B cell (primary cell): ENCODE results near the gene TIMM17A. TPM values are rescaled to one million over a fixed set of nuclear protein-coding genes. Genes with fewer than 3 reads are reported as not detected.
"Not testable (repeated sequence)": the region's sequence is repeated elsewhere in the genome, so short reads cannot be mapped to it uniquely, and the experiment has no call there.

Experiments
- ATAC-seq: fragments of 200-7000 bp; cut with Tn5 transposase; one replicate; pipeline ENCODE4 v1.10.0; 2021; ENCODE audit warnings: low read depth, mild to moderate bottlenecking, moderate number of reproducible peaks, moderate library complexity
- CTCF ChIA-PET: fragments of 350-600 bp; sonication (Branson Sonifier 250); formaldehyde crosslinking; loops from one replicate; lab custom pipeline; 2021; ENCODE audit warnings: antibody characterized with exemption, inconsistent platforms; lab: Charles Lee
- POLR2A ChIA-PET: fragments of 350-600 bp; sonication (Branson Sonifier 250); formaldehyde crosslinking; loops from one replicate; lab custom pipeline; 2021; ENCODE audit warnings: antibody characterized with exemption; lab: Charles Lee
- DNase-seq: peaks from one replicate; pipeline ENCODE4 v3.0.0; 2013
- H2AFZ ChIP-seq: 2 replicates; pipeline ENCODE4 v1.6.1; 2012; ENCODE audit warnings: mild to moderate bottlenecking, low read depth, low read length; ENCODE audit not compliant: insufficient read depth, poor library complexity, severe bottlenecking
- H3K27ac ChIP-seq, 2 donors: 1 replicate in 1 of 2; 2 replicates in 1 of 2; pipeline ENCODE4 v1.5.1; 2012 to 2013; ENCODE audit warnings: low read length in 2 of 2, mild to moderate bottlenecking in 2 of 2, moderate library complexity in 1 of 2
- H3K27me3 ChIP-seq, 4 experiments: fragments of 200-600 bp in 1 of 4; sonication (generic) in 1 of 4; replicated peaks in 1 of 4; 1 replicate in 2 of 4; 2 replicates in 2 of 4; pipeline versions ENCODE4 v1.6.1 to v1.7.0; 2013 to 2016; ENCODE audit warnings: low read length in 3 of 4, mild to moderate bottlenecking in 2 of 4, mixed read lengths in 1 of 4, moderate library complexity in 1 of 4; ENCODE audit not compliant: insufficient read depth in 4 of 4, control insufficient read depth in 3 of 4; ENCODE audit errors: control extremely low read depth in 1 of 4
- H3K36me3 ChIP-seq, 2 experiments: replicated peaks in 1 of 2; 1 replicate in 1 of 2; 2 replicates in 1 of 2; pipeline versions ENCODE4 v1.6.1 to v1.7.1; 2013; ENCODE audit warnings: low read length in 1 of 2; ENCODE audit not compliant: insufficient read depth in 2 of 2, control insufficient read depth in 1 of 2; ENCODE audit errors: control extremely low read depth in 1 of 2, extremely low read depth in 1 of 2
- H3K4me1 ChIP-seq, 2 donors: fragments of 200-600 bp in 1 of 2; sonication (generic) in 1 of 2; 1 replicate in 1 of 2; 2 replicates in 1 of 2; pipeline versions ENCODE4 v1.5.1 to v1.6.1; 2013 to 2017; ENCODE audit warnings: low read length in 2 of 2; ENCODE audit not compliant: control insufficient read depth in 2 of 2, insufficient read depth in 2 of 2
- H3K4me2 ChIP-seq: replicated peaks from 2 replicates; pipeline ENCODE3; 2012; ENCODE audit warnings: mild to moderate bottlenecking, low read depth, low read length; ENCODE audit not compliant: poor library complexity, severe bottlenecking
- H3K4me3 ChIP-seq, 5 experiments: fragments of 200-600 bp in 1 of 5; sonication (generic) in 1 of 5; 1 replicate in 3 of 5; 2 replicates in 2 of 5; pipeline versions ENCODE4 v1.5.1 to v1.7.0; 2011 to 2016; ENCODE audit warnings: low read length in 4 of 5, mild to moderate bottlenecking in 4 of 5, low read depth in 2 of 5, control low read depth in 1 of 5, moderate library complexity in 1 of 5; ENCODE audit not compliant: insufficient read depth in 1 of 5; ENCODE audit errors: control extremely low read depth in 1 of 5, extremely low read depth in 1 of 5
- H3K79me2 ChIP-seq: fragments of 200-600 bp; sonication (generic); one replicate; pipeline ENCODE4 v1.6.0; 2016; ENCODE audit warnings: low read length; ENCODE audit not compliant: control insufficient read depth, insufficient read depth
- H3K9ac ChIP-seq: fragments of 200-600 bp; sonication (generic); 2 replicates; pipeline ENCODE4 v1.6.1; 2017; ENCODE audit warnings: mild to moderate bottlenecking, low read length, moderate library complexity
- H3K9me3 ChIP-seq, 3 donors: one replicate each; pipeline versions ENCODE4 v1.6.1 to v1.7.1; 2013; ENCODE audit warnings: low read length in 2 of 3; ENCODE audit not compliant: control insufficient read depth in 2 of 3, insufficient read depth in 1 of 3; ENCODE audit errors: control extremely low read depth in 1 of 3
- H4K20me1 ChIP-seq: 2 replicates; pipeline ENCODE4 v1.6.0; 2012; ENCODE audit warnings: mild to moderate bottlenecking, low read length; ENCODE audit not compliant: insufficient read depth, control insufficient read depth, poor library complexity, severe bottlenecking
- H3K27ac Mint-ChIP-seq: one replicate; pipeline ENCODE4 v1.8.0; 2021; ENCODE audit warnings: mixed read lengths
- H3K27me3 Mint-ChIP-seq: one replicate; pipeline ENCODE4 v1.8.0; 2021; ENCODE audit warnings: mixed read lengths
- H3K4me1 Mint-ChIP-seq: one replicate; pipeline ENCODE4 v1.8.0; 2021; ENCODE audit warnings: mixed read lengths
- H3K4me3 Mint-ChIP-seq: one replicate; pipeline ENCODE4 v1.8.0; 2021; ENCODE audit warnings: mixed read lengths
- H3K9me3 Mint-ChIP-seq: one replicate; pipeline ENCODE4 v1.8.0; 2022; ENCODE audit warnings: mixed read lengths; ENCODE audit not compliant: insufficient read depth
- CTCF ChIP-seq: fragments of 200-600 bp; IDR thresholded peaks from one replicate; pipeline ENCODE4 v1.8.0; 2022; ENCODE audit warnings: antibody characterized with exemption, mild to moderate bottlenecking
- EZH2 ChIP-seq: IDR thresholded peaks from 2 replicates; pipeline ENCODE4 v1.6.1; 2012; ENCODE audit warnings: borderline replicate concordance, low read depth, mild to moderate bottlenecking, moderate library complexity, low read length; ENCODE audit not compliant: insufficient read depth, poor library complexity, severe bottlenecking
- WGBS: methylation state at CpG from one replicate; pipeline ENCODE4 v1.1.5; 2013; ENCODE audit warnings: missing lambda C conversion rate; ENCODE audit not compliant: insufficient coverage; 5-methylcytosine and 5-hydroxymethylcytosine counted together
- intact Hi-C: fragments of 100-400 bp; cut with micrococcal nuclease; formaldehyde crosslinking; loops from one replicate; pipeline ENCODE4 v1.10.0; 2022
- polyA plus RNA-seq: library from polyadenylated mRNA; depleted of rRNA; stranded (reverse); fragments of >200 nt; gene quantifications from 2 replicates; pipeline ENCODE4 v1.2.3, GENCODE V29; 2012
- small RNA-seq: library from RNA; depleted of rRNA; stranded (forward); fragments of <200 nt; gene quantifications from one replicate; pipeline ENCODE3, GENCODE V24; 2012; ENCODE audit warnings: low replicate concordance, low read depth; ENCODE audit not compliant: insufficient read length
- total RNA-seq, 2 donors: library from RNA; stranded (reverse); fragments of 120-200 nt in 1 of 2; gene quantifications; 1 replicate in 1 of 2; 2 replicates in 1 of 2; pipeline versions ENCODE4 v1.2.3 to v1.2.4, GENCODE V29; 2013 to 2022

TIMM17A gene
- total and polyA plus RNA-seq, 2 donors (not counting 1 experiment from before 2014, with no cell fraction given), result 13.7 to 31.5 TPM

GRCh38 chr1:202018468-202019234 lies 63.3 kb downstream of the TIMM17A start:
- 74% methylated on average over 15 of the region's 19 CpGs for WGBS
- Mint-ChIP-seq H3K4me1 (no peaks in the 10 kb centered on the region), H3K27ac (no peak overlapping the region), H3K9me3 (no peaks in the 10 kb centered on the region), H3K27me3 (peaks cover 22% of the 10 kb centered on the region), H3K4me3 (no peak overlapping the region)
- DNase-seq (no peak), ATAC-seq (no peak)
- Histone ChIP-seq H3K27me3 (no peaks in the 10 kb centered on the region), H3K9ac (no peak overlapping the region), H3K4me3 (no peak overlapping the region), H4K20me1 (no peaks in the 10 kb centered on the region), H3K4me2 (no peak overlapping the region), H3K4me1 (no peaks in the 10 kb centered on the region), H3K36me3 (no peaks in the 10 kb centered on the region), H3K79me2 (no peaks in the 10 kb centered on the region), H3K27ac (no peak overlapping the region), H3K9me3 (no peaks in the 10 kb centered on the region), H2AFZ (no peak overlapping the region)
- CTCF ChIA-PET, result no interaction called here
- intact Hi-C loops, result no loop called here
- POLR2A ChIA-PET, result no interaction called here
- TF ChIP-seq EZH2, result no peak
- no peak for TF ChIP-seq CTCF

DNA sequence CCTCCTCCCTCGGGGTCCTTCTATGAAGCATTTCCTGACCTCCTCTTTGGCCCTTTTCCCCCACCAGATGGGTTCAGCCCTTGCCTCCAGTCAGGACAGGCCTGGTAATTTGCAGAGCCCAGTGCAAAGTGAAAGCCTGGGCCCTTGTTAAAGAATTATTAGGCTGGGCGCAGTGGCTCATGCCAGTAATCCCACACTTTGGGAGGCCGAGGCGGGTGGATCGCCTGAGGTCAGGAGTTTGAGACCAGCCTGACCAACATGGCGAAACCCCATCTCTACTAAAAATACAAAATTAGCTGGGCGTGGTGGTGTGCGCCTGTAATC lies 63.9 kb downstream of the TIMM17A start:
- H3K9ac ChIP-seq, H3K79me2 ChIP-seq, H3K27ac Mint-ChIP-seq, H3K4me2 ChIP-seq, H3K36me3 ChIP-seq, H3K4me1 Mint-ChIP-seq, H4K20me1 ChIP-seq, H3K9me3 Mint-ChIP-seq, POLR2A ChIA-PET, CTCF ChIA-PET, DNase-seq, H3K27me3 ChIP-seq, H3K4me3 Mint-ChIP-seq, ATAC-seq, H3K9me3 ChIP-seq, H3K4me1 ChIP-seq, intact Hi-C loops, H2AFZ ChIP-seq, H3K4me3 ChIP-seq, H3K27ac ChIP-seq: not testable (repeated sequence)
- H3K27me3 Mint-ChIP-seq, result peaks cover 22% of the 10 kb centered on the region
- 60% methylated on average over 2 of the region's 8 CpGs for WGBS

Small RNA genes lying within 50 kb of the gene (small RNA-seq; reads per million reads assigned to genes)
- gene MIR6740 (not detected), gene RF00156 (not detected)

Other genes with a start within 250 kb of the TIMM17A start
- gene IPO9, start 126.3 kb upstream of the TIMM17A start, total RNA-seq, result 56.9 and 57.0 TPM in 2 replicates
- gene IPO9, start 126.3 kb upstream of the TIMM17A start, polyA plus RNA-seq, result 13.3 and 13.6 TPM in 2 replicates
- not detected in 2 replicates for gene SHISA4, start 66.6 kb upstream of the TIMM17A start, total RNA-seq
- gene SHISA4, start 66.6 kb upstream of the TIMM17A start, polyA plus RNA-seq, result 0.12 and 0.42 TPM in 2 replicates
- gene LMOD1, start 9.0 kb upstream of the TIMM17A start, total RNA-seq, result not detected in 2 replicates
- not detected in 2 replicates for gene LMOD1, start 9.0 kb upstream of the TIMM17A start, polyA plus RNA-seq
- 42.9 and 43.1 TPM in 2 replicates for gene RNPEP, start 27.1 kb downstream of the TIMM17A start, total RNA-seq
- gene RNPEP, start 27.1 kb downstream of the TIMM17A start, polyA plus RNA-seq, result 28.9 and 34.7 TPM in 2 replicates
- gene ELF3, start 55.1 kb downstream of the TIMM17A start, total RNA-seq, result 1.5 and 1.6 TPM in 2 replicates
- gene ELF3, start 55.1 kb downstream of the TIMM17A start, polyA plus RNA-seq, result 1.6 and 4.0 TPM in 2 replicates
- gene GPR37L1, start 167.4 kb downstream of the TIMM17A start, total RNA-seq, result not detected in 2 replicates
- gene GPR37L1, start 167.4 kb downstream of the TIMM17A start, polyA plus RNA-seq, result not detected in 2 replicates
- 66.8 and 70.7 TPM in 2 replicates for gene ARL8A, start 189.2 kb downstream of the TIMM17A start, total RNA-seq
- gene ARL8A, start 189.2 kb downstream of the TIMM17A start, polyA plus RNA-seq, result 67.6 and 72.6 TPM in 2 replicates
- 16.0 and 16.5 TPM in 2 replicates for gene PTPN7, start 205.1 kb downstream of the TIMM17A start, total RNA-seq
- gene PTPN7, start 205.1 kb downstream of the TIMM17A start, polyA plus RNA-seq, result 37.5 and 53.0 TPM in 2 replicates
- not detected in 2 replicates for gene LGR6, start 238.3 kb downstream of the TIMM17A start, total RNA-seq
- 0.25 and 0.28 TPM in 2 replicates for gene LGR6, start 238.3 kb downstream of the TIMM17A start, polyA plus RNA-seq